Heart left ventricle (tissue), 16 donors: ENCODE measurements around the gene QRICH1. TPM values are rescaled to one million over a fixed set of nuclear protein-coding genes. Genes with fewer than 3 reads are reported as not detected.

Experiments
- ATAC-seq, 4 donors: fragments of 200-7000 bp; cut with Tn5 transposase; one replicate each; pipeline ENCODE4 v1.9.1; 2020 to 2022; ENCODE audit warnings: moderate library complexity in 4 of 4, mild to moderate bottlenecking in 3 of 4, moderate number of reproducible peaks in 1 of 4
- DNase-seq, 5 donors: peaks; one replicate each; pipeline ENCODE4 v3.0.0-alpha.2; 2020
- H3K27ac ChIP-seq, 12 donors: fragments of 200-600 bp; sonication (generic) in 4 of 12; one replicate each; pipeline versions ENCODE4 v1.5.0 to v1.8.0; 2016 to 2022; ENCODE audit warnings: mild to moderate bottlenecking in 2 of 12
- H3K27me3 ChIP-seq, 9 donors: fragments of 200-600 bp; sonication (generic) in 2 of 9; one replicate each; pipeline versions ENCODE4 v1.5.1 to v1.8.0; 2016 to 2022; ENCODE audit warnings: mild to moderate bottlenecking in 3 of 9
- H3K36me3 ChIP-seq, 9 donors: fragments of 200-600 bp; sonication (generic) in 2 of 9; one replicate each; pipeline versions ENCODE4 v1.5.0 to v1.8.0; 2018 to 2022; ENCODE audit warnings: mild to moderate bottlenecking in 2 of 9
- H3K4me1 ChIP-seq, 12 donors: fragments of 200-600 bp; sonication (generic) in 4 of 12; one replicate each; pipeline versions ENCODE4 v1.5.0 to v1.8.0; 2016 to 2022; ENCODE audit warnings: mild to moderate bottlenecking in 3 of 12
- H3K4me3 ChIP-seq, 12 donors: fragments of 200-600 bp; sonication (generic) in 4 of 12; one replicate each; pipeline versions ENCODE4 v1.5.0 to v1.8.0; 2017 to 2022; ENCODE audit warnings: mild to moderate bottlenecking in 9 of 12, moderate library complexity in 4 of 12
- H3K9me3 ChIP-seq, 12 donors: fragments of 200-600 bp; sonication (generic) in 4 of 12; one replicate each; pipeline versions ENCODE4 v1.5.0 to v1.8.0; 2016 to 2022; ENCODE audit warnings: mild to moderate bottlenecking in 1 of 12
- CTCF ChIP-seq, 12 donors: fragments of 200-600 bp; sonication (generic) in 4 of 12; IDR thresholded peaks; one replicate each; pipeline versions ENCODE4 v1.5.0 to v1.8.0; 2018 to 2022; ENCODE audit warnings: antibody characterized with exemption in 12 of 12, mild to moderate bottlenecking in 5 of 12
- POLR2A ChIP-seq, 2 donors: fragments of 450-650 bp; IDR thresholded peaks; one replicate each; pipeline ENCODE4 v1.6.1; 2017; ENCODE audit warnings: antibody characterized with exemption in 2 of 2, mild to moderate bottlenecking in 2 of 2, moderate library complexity in 2 of 2
- WGBS, 4 donors: extraction: QIAGEN DNeasy Blood & Tissue Kit in 2 of 4; methylation state at CpG; one replicate each; pipeline versions ENCODE4 v1.1.5 to v1.1.7; 2013 to 2018; 5-methylcytosine and 5-hydroxymethylcytosine counted together
- intact Hi-C, 10 donors: fragments of 100-400 bp; cut with DNase I; formaldehyde crosslinking; loops; one replicate each; pipeline versions ENCODE4 v1.11.1 to v1.14.2; 2022
- polyA plus RNA-seq, 2 donors: library from polyadenylated mRNA; stranded (reverse); fragments of 200-250 nt; gene quantifications; one replicate each; pipeline ENCODE4 v1.2.3, GENCODE V29; 2013
- total RNA-seq, 9 donors: library from RNA; depleted of rRNA in 2 of 9; stranded (reverse); fragments of >200 nt in 2 of 9; fragmentation: NEBNext Ultra II Directional in 3 of 9; extraction: Animal tissue kit (Norgen Biotek cat#: 25700) in 3 of 9; gene quantifications; one replicate each; pipeline versions ENCODE4 v1.1.0 to v1.2.4, GENCODE V29; 2016 to 2023
- donor health status: ischemic (EF 13 %, LVEDD 7.1; RV severe dilation, severe dysfunction).
- donor health status: healthy with polysubstance abuse.
- donor health status: DM: no; HTN: yes; CAD: no.
- donor health status: DM: no; HTN: no; CAD: no.
- donor health status: ischemic (EF 25% LVEDD 6.9; RV normal size, moderate dysfunction).
- donor health status: ischemic (EF 25% LVEDD 5.7; RV mildly dilated, moderate dysfunction).
- donor health status: healthy.
- donor health status: DM: yes; HTN: yes; CAD: no.
- donor health status: ischemic (EF 35%, LVEDD 5.7; RV mildly dilated, moderate dysfunction).
- donor health status: nonischemic (EF 11% LVEDD 7.7; RV severe dilation, severe dysfunction).
- donor health status: DM: yes; HTN: yes; CAD: no.
- donor health status: PGD.
- donor health status: ischemic (EF 29% LVEDD 5.4; RV normal size, mild dysfunction).
- donor health status: nonischemic (EF 23%, LVEDD 6.1; RV moderate dilation, normal function).

The QRICH1 gene
- total and polyA plus RNA-seq, 11 donors, result 20.0 to 91.6 (median 54.9) TPM

- 0% methylated on average over 43 to 86 of the region's 86 CpGs for WGBS, 4 donors
- Histone ChIP-seq H3K4me1 (peaks cover 0 to 59% (median 42%) of the 10 kb centered on the region in 12 donors), H3K9me3 (no peaks in the 10 kb centered on the region), H3K27ac (peak overlapping the region; percentile 86 to 99 (median 94)), H3K36me3 (peaks cover 0 to 44% (median 35%) of the 10 kb centered on the region in 9 donors), H3K27me3 (no peaks in the 10 kb centered on the region), H3K4me3 (peak overlapping the region; percentile 63 to 100 (median 94))
- intact Hi-C loops, result loop anchor here in 3 of 10 donors (5.0 to 10.0 kb wide), 3 partner anchors 66 to 108 kb away; partner anchors contain the start of genes IMPDH2 (in 2 of the 3) and NDUFAF3 (in 1 of the 3)
- DNase-seq (peak; percentile 78 to 89 (median 84)), ATAC-seq (peak in 3 of 4 donors; percentile 17 to 64 (median 61))
- TF ChIP-seq POLR2A (IDR thresholded peaks at IDR 0.05) (no peak), CTCF (IDR thresholded peaks at IDR 0.05) (no peak)
Observed at GRCh38 chr3:49092938-49093852, 676 bp downstream of the QRICH1 start.

- DNase-seq (no peak), ATAC-seq (no peak)
- Histone ChIP-seq H3K4me3 (no peak overlapping the region), H3K27me3 (no peaks in the 10 kb centered on the region), H3K27ac (no peak overlapping the region), H3K4me1 (peaks cover 0 to 9% (median 0%) of the 10 kb centered on the region in 12 donors), H3K36me3 (peaks cover 0 to 54% (median 35%) of the 10 kb centered on the region in 9 donors), H3K9me3 (no peaks in the 10 kb centered on the region)
- intact Hi-C loops, result no loop called here
- TF ChIP-seq POLR2A (IDR thresholded peaks at IDR 0.05) (no peak), CTCF (IDR thresholded peaks at IDR 0.05) (no peak)
- 96% methylated on average over 8 of the region's 8 CpGs for WGBS, 4 donors
Observed at GRCh38 chr3:49081429-49081828, 12.4 kb downstream of the QRICH1 start.

GRCh38 chr3:49079270-49079669, 14.6 kb downstream of the QRICH1 start:
- H3K4me3 ChIP-seq, result no peak overlapping the region
- DNase-seq (no peak), ATAC-seq (no peak)
- no peaks in the 10 kb centered on the region for H3K9me3 ChIP-seq
- no peak overlapping the region for H3K27ac ChIP-seq
- peaks cover 0 to 62% (median 50%) of the 10 kb centered on the region in 9 donors for H3K36me3 ChIP-seq
- peaks cover 0 to 9% (median 0%) of the 10 kb centered on the region in 12 donors for H3K4me1 ChIP-seq
- H3K27me3 ChIP-seq, result no peaks in the 10 kb centered on the region
- no peak for TF ChIP-seq CTCF (IDR thresholded peaks at IDR 0.05)
- no peak for TF ChIP-seq POLR2A (IDR thresholded peaks at IDR 0.05)
- intact Hi-C loops, result no loop called here
- 96 to 97% (median 96%) methylated on average over 2 of the region's 2 CpGs for WGBS, 4 donors

GRCh38 chr3:49076646-49077045, 17.2 kb downstream of the QRICH1 start:
- Histone ChIP-seq H3K27me3 (no peaks in the 10 kb centered on the region), H3K9me3 (no peaks in the 10 kb centered on the region), H3K27ac (no peak overlapping the region), H3K4me1 (peaks cover 0 to 9% (median 0%) of the 10 kb centered on the region in 12 donors), H3K4me3 (no peak overlapping the region), H3K36me3 (peaks cover 0 to 84% (median 73%) of the 10 kb centered on the region in 9 donors)
- WGBS, 4 donors, result 76 to 81% (median 79%) methylated on average over 4 of the region's 4 CpGs
- DNase-seq, result no peak
- intact Hi-C loops, result no loop called here
- TF ChIP-seq CTCF (IDR thresholded peaks at IDR 0.05), result no peak
- TF ChIP-seq POLR2A (IDR thresholded peaks at IDR 0.05), result no peak
- ATAC-seq, result no peak
